ENCODE data around the gene AADACL3.
"Not testable (repeated sequence)": the region's sequence is repeated elsewhere in the genome, so short reads cannot be mapped to it uniquely, and the experiment has no call there.

The AADACL3 gene

GRCh38 chr1:12715896-12716437, at the start of gene AADACL3:
Gene AADACL3, plus strand, starts transcription at chr1:12716110. Its CDS starts 67 bp downstream, at chr1:12716177.
- DNase-seq (ENCODE audit: low read depth in 4 of 4, low spot score in 1 of 4), result no peak

GRCh38 chr1:12666141-12666735, 49.7 kb upstream of the AADACL3 start:
- no peak for DNase-seq (ENCODE audit: low read depth in 4 of 4, low spot score in 1 of 4)

- no peak for DNase-seq (ENCODE audit: low read depth in 4 of 4, low spot score in 1 of 4)
Observed at GRCh38 chr1:12669529-12670068, 46.3 kb upstream of the AADACL3 start.

GRCh38 chr1:12674358-12674757, 41.6 kb upstream of the AADACL3 start:
- no peak for DNase-seq (ENCODE audit: low read depth in 4 of 4, low spot score in 1 of 4)

GRCh38 chr1:12676122-12676521, 39.8 kb upstream of the AADACL3 start:
- DNase-seq (ENCODE audit: low read depth in 4 of 4, low spot score in 1 of 4), result not testable (repeated sequence)

- DNase-seq (ENCODE audit: low read depth in 4 of 4, low spot score in 1 of 4), result no peak
Observed at GRCh38 chr1:12677565-12677964, 38.3 kb upstream of the AADACL3 start.

GRCh38 chr1:12678350-12678749, 37.6 kb upstream of the AADACL3 start:
- no peak for DNase-seq (ENCODE audit: low read depth in 4 of 4, low spot score in 1 of 4)

- no peak for DNase-seq (ENCODE audit: low read depth in 4 of 4, low spot score in 1 of 4)
Observed at GRCh38 chr1:12678820-12679219, 37.1 kb upstream of the AADACL3 start.

DNA sequence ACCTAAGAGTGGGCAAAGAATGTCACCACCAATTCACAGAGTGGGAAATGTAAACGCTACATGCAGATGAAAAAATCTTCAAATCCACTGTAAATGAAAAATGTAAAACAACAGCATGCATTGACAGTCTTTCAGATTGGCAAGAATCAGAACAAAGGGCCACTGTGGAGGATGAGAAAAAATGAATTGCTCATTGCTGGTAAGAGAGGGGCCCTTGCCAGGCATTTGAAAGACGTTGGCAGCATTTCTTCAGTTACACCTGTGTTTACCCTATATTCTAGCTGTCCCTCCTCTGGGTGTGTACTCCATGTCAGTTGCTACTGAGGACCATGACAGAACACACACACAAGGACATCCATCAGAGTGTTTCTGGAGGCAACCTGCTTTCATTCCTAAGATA, 25.8 kb upstream of the AADACL3 start:
- DNase-seq (ENCODE audit: low read depth in 4 of 4, low spot score in 1 of 4), result no peak

DNA sequence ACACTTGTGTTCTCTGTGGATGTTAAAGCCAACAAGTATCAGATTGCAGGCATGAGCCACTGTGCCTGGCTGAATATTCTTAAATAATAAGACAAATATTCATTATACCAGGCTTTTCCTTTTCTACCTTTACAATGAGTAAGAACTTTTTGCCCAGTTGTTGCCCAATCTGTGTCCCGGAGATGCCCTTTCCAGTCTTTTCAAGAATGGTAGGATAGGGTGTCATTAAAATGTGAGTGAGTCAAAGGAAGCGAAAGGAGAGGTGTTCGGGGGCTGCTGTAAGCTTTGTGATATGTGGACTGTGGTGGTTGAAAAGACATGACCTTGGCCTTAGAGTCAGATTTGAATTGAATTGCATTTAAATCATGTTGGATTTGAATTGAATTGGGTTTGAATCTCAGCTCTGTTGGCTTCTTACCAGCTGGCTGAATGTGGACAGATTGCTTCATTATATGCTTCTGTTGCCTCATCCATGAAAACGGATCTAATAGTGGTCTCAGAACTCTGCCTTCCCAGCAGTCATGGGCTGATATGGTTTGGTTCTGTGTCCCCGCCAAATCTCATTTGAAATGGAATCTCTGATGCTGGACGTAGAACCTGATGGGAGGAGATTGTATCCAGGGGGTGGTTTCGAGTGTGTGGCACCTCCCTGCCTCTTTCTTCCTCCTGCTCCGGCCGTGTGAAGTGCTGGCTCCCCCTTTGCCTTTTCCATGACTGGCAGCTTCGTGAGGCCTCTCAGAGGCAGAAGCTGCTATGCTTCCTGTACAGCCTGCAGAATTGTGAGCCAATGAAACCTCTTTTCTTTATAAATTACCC, 22.7 kb upstream of the AADACL3 start:
- DNase-seq (ENCODE audit: low read depth in 4 of 4, low spot score in 1 of 4), result no peak

DNA sequence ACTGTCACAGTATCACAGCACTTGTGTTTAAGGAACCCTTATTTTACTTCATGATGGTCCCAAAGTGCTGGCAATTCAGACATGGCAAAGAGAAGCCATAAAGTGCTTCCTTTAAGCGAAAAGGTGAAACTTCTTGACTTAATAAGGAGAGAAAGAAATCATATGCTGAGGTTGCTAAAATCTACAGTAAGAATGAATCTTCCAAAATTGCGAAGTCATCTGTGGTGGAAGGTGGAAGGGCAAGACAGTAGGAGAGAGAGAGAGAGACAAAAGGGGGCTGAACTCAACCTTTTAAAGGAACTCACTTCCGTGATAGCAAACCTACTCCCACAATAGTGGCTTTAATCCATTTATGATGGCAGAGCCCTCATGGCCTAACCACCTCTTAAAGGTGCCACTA, 19.3 kb upstream of the AADACL3 start:
- DNase-seq (ENCODE audit: low read depth in 4 of 4, low spot score in 1 of 4), result no peak

- no peak for DNase-seq (ENCODE audit: low read depth in 4 of 4, low spot score in 1 of 4)
Observed at GRCh38 chr1:12697397-12697796, 18.5 kb upstream of the AADACL3 start.

GRCh38 chr1:12703821-12704451, 12.0 kb upstream of the AADACL3 start:
- no peak for DNase-seq (ENCODE audit: low read depth in 4 of 4, low spot score in 1 of 4)

DNA sequence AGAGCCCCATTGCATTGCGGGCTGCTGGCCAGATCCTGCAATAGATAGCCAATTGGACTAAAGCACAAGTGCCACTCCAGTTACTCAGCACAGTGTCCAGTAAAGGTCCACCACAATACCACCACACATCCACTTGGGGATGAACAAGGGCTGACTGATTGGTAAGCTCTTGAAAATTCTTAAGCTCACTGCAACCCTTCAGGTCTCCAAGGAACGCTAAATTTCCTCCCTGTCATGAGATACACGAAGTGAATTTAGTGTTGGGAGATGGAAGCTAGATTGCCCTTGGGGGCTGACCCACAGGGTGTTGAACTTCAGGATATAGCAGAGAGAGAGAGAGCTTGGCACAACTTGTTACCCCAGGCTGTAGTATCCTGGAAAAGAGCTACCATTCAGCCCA, 9.8 kb upstream of the AADACL3 start:
- DNase-seq (ENCODE audit: low read depth in 4 of 4, low spot score in 1 of 4), result no peak

- DNase-seq (ENCODE audit: low read depth in 4 of 4, low spot score in 1 of 4), result no peak
Observed at GRCh38 chr1:12708396-12709090, 7.4 kb upstream of the AADACL3 start.

DNA sequence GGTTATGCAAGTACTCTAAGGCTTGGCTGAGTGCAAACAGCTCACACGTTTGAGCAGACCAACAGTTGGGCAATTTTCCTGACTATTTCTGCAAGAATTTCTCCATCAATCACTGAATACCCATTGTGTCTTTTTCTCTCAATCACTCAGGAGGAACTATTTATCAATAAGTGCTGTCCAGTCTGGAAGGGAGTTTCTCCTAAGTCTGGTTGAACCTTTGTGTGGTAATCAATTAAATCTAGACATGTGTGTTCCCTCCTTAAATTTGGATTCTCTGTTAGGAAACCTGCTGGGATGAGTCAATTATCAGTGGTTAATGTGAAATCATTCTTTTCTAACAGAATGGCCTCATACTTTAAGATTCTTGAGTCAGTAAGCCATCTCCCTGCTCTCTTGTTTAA, 6.8 kb upstream of the AADACL3 start:
- no peak for DNase-seq (ENCODE audit: low read depth in 4 of 4, low spot score in 1 of 4)

GRCh38 chr1:12709696-12710095, 6.2 kb upstream of the AADACL3 start:
- DNase-seq (ENCODE audit: low read depth in 4 of 4, low spot score in 1 of 4), result no peak

DNA sequence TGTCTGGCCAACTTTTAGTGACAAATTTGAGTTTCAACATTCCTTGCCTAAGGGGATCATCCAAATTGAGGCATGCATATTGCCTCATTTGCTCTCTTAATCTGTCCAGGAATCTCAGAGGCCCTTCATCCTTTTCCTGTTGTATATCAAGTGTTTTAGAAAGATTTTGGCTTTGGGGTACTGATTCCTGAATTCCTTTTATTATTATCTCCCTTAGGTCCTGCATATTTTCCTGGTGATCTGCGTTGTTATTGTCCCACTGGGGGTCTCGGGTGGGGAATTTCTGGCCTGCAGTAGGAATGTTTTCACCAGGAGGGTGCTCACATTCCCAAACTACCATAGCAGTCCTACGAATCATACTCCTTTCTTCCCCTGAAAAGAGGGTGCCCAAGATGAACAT, 4.4 kb upstream of the AADACL3 start:
- no peak for DNase-seq (ENCODE audit: low read depth in 4 of 4, low spot score in 1 of 4)

DNA sequence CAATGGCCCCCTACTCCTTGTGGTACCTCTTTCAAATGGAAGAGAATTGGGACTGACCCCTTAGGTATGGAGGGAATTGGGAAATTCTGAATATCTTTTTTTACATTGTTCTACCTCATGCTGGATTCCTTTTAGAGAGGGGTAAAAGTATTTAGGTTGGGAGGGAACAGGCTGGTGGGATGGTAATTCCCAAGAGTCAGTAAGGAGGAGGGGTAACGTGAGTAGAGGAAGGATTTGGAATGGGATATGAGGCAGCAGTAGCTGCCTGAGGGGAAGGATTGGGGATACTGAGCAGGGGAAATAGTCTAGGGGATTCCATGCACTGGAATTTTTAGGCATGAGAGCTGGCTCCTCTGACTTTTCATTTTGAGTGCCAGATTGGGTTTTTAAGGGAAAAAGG, 3.8 kb upstream of the AADACL3 start:
- no peak for DNase-seq (ENCODE audit: low read depth in 4 of 4, low spot score in 1 of 4)

DNA sequence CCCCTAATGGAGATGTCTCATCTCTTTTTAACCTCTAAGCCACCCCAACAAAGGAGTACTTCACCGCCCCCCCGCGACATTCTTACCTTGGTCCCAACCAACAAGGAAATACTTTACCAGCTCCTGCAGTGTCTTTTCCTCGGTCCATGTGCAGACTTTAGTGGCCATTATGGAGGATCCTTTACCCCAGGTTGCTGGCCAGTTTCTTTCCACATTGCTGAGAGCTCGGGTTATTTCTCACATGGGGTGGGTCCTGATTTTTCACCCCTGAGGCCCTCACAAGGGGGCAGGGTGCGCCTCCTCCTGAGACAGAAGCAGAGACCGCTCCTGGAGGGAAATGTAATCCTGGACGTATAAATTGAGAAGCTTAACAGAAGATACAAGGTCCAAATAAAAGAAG, 3.0 kb upstream of the AADACL3 start:
- no peak for DNase-seq (ENCODE audit: low read depth in 4 of 4, low spot score in 1 of 4)

DNA sequence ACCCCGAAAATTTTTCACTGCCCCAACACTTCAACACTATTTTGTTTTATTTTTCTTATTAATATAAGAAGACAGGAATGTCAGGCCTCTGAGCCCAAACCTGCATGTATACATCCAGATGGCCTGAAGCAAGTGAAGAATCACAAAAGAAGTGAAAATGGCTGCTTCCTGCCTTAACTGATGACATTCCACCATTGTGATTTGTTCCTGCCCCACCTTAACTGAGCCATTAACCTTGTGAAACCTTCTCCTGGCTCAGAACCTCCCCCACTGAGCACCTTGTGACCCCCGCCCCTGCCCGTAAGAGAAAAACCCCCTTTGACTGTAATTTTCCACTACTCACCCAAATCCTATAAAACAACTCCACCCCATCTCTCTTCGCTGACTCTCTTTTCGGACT, 2.3 kb upstream of the AADACL3 start:
- DNase-seq (ENCODE audit: low read depth in 4 of 4, low spot score in 1 of 4), result not testable (repeated sequence)

Data from stimulated activated CD4-positive, alpha-beta T cell treated with anti-CD3 and anti-CD28 coated beads, Interleukin-1b, Interleukin-23, amount 100 ng/mL, for 24 hours (primary cell).